Upper lobe of right lung (tissue), 1 donor: ENCODE results near the gene ST6GALNAC2. TPM values are rescaled to one million over a fixed set of nuclear protein-coding genes. Genes with fewer than 3 reads are reported as not detected.

Experiments used
- ATAC-seq: fragments of 200-7000 bp; cut with Tn5 transposase; one replicate; pipeline ENCODE4 v1.9.1; 2020; ENCODE audit warnings: mild to moderate bottlenecking, moderate library complexity
- DNase-seq: peaks from one replicate; pipeline ENCODE4 v3.0.0-alpha.2; 2020
- H3K27ac ChIP-seq: fragments of 200-600 bp; one replicate; pipeline ENCODE4 v1.8.0; 2022
- H3K27me3 ChIP-seq: fragments of 200-600 bp; one replicate; pipeline ENCODE4 v1.8.0; 2022; ENCODE audit warnings: mild to moderate bottlenecking
- H3K36me3 ChIP-seq: fragments of 200-600 bp; one replicate; pipeline ENCODE4 v1.8.0; 2022
- H3K4me1 ChIP-seq: fragments of 200-600 bp; one replicate; pipeline ENCODE4 v1.8.0; 2022
- H3K4me3 ChIP-seq: fragments of 200-600 bp; one replicate; pipeline ENCODE4 v1.8.0; 2022; ENCODE audit warnings: mild to moderate bottlenecking
- H3K9me3 ChIP-seq: fragments of 200-600 bp; one replicate; pipeline ENCODE4 v1.8.0; 2022
- intact Hi-C: fragments of 100-400 bp; cut with DNase I; formaldehyde crosslinking; loops from one replicate; pipeline ENCODE4 v1.11.0; 2022
- total RNA-seq: library from RNA; stranded (reverse); fragmentation: NEBNext Ultra II Directional; extraction: Animal tissue kit (Norgen Biotek cat#: 25700); gene quantifications from one replicate; pipeline ENCODE4 v1.2.1, GENCODE V29; 2021
- TF ChIP-seq, protein P1 (sequence below): fragments of 200-600 bp; IDR thresholded peaks from one replicate; pipeline ENCODE4 v1.8.0; 2022; ENCODE audit warnings: antibody characterized with exemption
- donor health status: DM: no; HTN: yes; CAD: no; lungs with severe emphysema.

Gene ST6GALNAC2
- total RNA-seq, 1 donor from 2014 or later: 24.5 TPM

DNA sequence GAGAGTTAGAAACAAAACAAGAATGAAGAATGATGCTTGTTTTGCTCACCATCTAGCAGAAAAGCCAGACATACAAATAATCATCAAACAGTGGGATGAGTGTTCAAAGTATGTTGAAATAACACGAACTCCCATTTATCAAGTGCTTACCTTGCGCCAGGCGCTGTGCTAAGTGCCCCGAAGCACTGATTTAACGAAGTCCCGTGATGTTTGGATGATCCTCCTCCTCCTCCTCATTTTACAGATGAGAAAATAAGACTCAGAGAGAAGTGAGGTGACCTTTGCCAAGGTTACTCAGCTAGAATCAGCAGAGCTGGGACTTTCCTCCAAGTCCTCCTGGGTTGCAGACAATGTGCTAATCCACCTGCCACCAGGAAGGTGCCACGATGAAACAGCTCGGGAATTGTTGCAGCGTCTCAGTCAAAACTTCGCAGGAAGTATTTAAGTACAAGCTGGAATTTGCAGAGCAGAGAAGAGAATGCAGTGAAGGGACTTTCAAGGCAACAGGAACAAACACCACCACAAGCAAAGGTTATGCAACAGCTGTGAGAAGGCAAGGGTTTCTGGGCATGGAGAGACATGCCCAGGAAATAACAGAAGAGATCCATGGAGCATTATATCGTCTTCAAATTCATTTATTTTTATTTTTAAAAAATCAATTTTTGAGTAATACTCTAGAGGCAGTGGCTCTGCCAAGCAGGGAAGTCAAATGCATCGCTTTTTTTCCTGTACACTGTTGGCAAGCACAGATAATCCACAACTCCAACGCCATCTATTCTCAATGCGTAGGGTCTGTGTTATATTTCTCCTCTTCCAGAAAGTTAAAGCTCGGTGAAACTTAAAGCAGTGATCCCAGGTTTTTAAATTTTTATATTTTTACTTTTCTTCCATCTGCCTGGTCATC, 34.7 kb downstream of the ST6GALNAC2 start:
- no peak for DNase-seq

DNA sequence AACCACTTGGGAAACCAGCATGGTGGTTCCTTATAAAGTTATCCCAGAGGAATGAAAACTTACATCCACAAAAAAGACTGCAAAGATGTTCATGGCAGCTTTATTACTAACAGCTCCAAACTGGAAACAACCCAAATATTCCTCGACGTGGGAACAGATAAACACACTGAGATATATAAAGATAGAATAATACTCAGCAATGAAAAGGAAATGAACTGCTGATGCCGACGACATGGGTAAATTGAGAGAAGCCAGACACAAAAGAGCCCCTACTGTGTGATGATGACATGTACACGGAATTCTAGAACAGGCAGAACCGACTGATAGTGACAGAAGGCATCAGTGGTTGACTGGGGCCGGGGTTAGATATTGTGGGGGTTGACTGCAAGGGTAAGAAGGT, 36.1 kb downstream of the ST6GALNAC2 start:
- no peaks in the 10 kb centered on the region for H3K27me3 ChIP-seq
- DNase-seq (no peak), ATAC-seq (no peak)
- no peak overlapping the region for H3K27ac ChIP-seq
- H3K9me3 ChIP-seq: no peaks in the 10 kb centered on the region
- intact Hi-C loops: no loop called here
- peaks cover 44% of the 10 kb centered on the region for H3K4me1 ChIP-seq
- TF ChIP-seq, protein P1, sequence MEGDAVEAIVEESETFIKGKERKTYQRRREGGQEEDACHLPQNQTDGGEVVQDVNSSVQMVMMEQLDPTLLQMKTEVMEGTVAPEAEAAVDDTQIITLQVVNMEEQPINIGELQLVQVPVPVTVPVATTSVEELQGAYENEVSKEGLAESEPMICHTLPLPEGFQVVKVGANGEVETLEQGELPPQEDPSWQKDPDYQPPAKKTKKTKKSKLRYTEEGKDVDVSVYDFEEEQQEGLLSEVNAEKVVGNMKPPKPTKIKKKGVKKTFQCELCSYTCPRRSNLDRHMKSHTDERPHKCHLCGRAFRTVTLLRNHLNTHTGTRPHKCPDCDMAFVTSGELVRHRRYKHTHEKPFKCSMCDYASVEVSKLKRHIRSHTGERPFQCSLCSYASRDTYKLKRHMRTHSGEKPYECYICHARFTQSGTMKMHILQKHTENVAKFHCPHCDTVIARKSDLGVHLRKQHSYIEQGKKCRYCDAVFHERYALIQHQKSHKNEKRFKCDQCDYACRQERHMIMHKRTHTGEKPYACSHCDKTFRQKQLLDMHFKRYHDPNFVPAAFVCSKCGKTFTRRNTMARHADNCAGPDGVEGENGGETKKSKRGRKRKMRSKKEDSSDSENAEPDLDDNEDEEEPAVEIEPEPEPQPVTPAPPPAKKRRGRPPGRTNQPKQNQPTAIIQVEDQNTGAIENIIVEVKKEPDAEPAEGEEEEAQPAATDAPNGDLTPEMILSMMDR: no peak
- H3K4me3 ChIP-seq: peak overlapping the region; percentile 24
- no peaks in the 10 kb centered on the region for H3K36me3 ChIP-seq

More for the DNA sequence above, 34.7 kb downstream of the ST6GALNAC2 start:
- Histone ChIP-seq H3K36me3 (no peaks in the 10 kb centered on the region), H3K27ac (peak overlapping the region; percentile 83), H3K4me1 (peaks cover 31% of the 10 kb centered on the region), H3K27me3 (no peaks in the 10 kb centered on the region), H3K9me3 (no peaks in the 10 kb centered on the region), H3K4me3 (peak overlapping the region; percentile 29)
- peak; percentile 82 for ATAC-seq
- intact Hi-C loops: no loop called here
- TF ChIP-seq, protein P1: no peak

GRCh38 chr17:76549215-76549518, 36.5 kb downstream of the ST6GALNAC2 start:
- DNase-seq (no peak), ATAC-seq (no peak)
- Histone ChIP-seq H3K4me3 (peak overlapping the region; percentile 24), H3K27ac (no peak overlapping the region), H3K27me3 (no peaks in the 10 kb centered on the region), H3K4me1 (peaks cover 46% of the 10 kb centered on the region), H3K9me3 (no peaks in the 10 kb centered on the region), H3K36me3 (no peaks in the 10 kb centered on the region)
- intact Hi-C loops: no loop called here
- TF ChIP-seq, protein P1: no peak

DNA sequence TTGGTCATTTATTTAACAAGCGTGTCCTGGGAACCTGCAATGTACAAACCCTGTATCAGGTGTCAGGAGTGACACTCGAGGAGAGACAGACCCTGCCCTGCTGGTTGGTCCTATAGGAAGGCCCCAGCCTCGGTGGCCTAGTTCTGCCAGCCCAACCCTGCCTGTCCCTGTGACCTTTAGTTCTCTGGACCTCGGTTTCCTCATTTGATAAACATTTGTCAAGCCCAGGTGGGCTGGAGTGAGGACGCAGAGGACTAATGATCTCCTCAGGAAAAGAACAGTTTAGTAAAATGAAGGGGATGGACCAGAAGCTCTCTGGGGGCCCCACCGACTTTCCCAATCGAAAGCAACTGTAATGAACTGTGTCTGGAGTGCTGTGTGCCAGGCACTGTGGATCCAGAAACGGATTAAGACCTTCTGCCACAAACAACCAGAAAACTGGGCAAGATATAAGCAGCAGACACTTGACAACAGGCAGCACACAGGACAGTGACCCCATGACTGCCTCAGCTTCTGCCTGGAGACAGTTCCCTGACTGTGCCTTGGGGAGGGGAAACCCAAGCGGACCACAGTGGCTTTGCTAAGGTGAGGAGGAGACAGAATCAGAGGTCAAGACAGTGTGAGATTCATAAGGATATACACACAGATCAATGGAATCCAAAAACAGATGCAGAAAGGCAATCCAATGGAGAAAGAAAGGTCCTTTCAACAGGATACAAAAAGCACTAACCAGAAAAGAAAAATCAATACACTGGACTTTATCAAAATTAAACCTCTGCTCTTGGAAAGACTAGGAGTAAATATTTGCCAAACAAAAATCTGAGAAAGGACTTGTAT, 37.1 kb downstream of the ST6GALNAC2 start:
- TF ChIP-seq, protein P1: no peak

GRCh38 chr17:76547642-76548202, 37.9 kb downstream of the ST6GALNAC2 start:
- intact Hi-C loops: no loop called here
- TF ChIP-seq, protein P1: no peak
- Histone ChIP-seq H3K4me1 (peaks cover 53% of the 10 kb centered on the region), H3K9me3 (no peaks in the 10 kb centered on the region), H3K27me3 (no peaks in the 10 kb centered on the region), H3K4me3 (no peak overlapping the region), H3K36me3 (no peaks in the 10 kb centered on the region), H3K27ac (no peak overlapping the region)
- DNase-seq: no peak
- ATAC-seq: no peak

More for the DNA sequence above, 37.1 kb downstream of the ST6GALNAC2 start:
- ATAC-seq (no peak), DNase-seq (no peak)
- Histone ChIP-seq H3K4me3 (peak overlapping the region; percentile 24), H3K27me3 (no peaks in the 10 kb centered on the region), H3K9me3 (no peaks in the 10 kb centered on the region), H3K36me3 (no peaks in the 10 kb centered on the region), H3K27ac (no peak overlapping the region), H3K4me1 (peaks cover 50% of the 10 kb centered on the region)
- intact Hi-C loops: no loop called here
